Muscle layer of colon (tissue), 2 donors: Measurements from ENCODE around the gene SP110.

ENCODE experiments used
- H3K27ac ChIP-seq: one replicate; pipeline ENCODE4 v1.7.0; 2013; ENCODE audit warnings: low read depth, mild to moderate bottlenecking, low read length, moderate library complexity
- H3K27me3 ChIP-seq, 2 donors: one replicate each; pipeline ENCODE4 v1.7.0; 2013; ENCODE audit warnings: low read length in 2 of 2, mild to moderate bottlenecking in 2 of 2; ENCODE audit not compliant: insufficient read depth in 2 of 2, control insufficient read depth in 1 of 2
- H3K36me3 ChIP-seq: one replicate; pipeline ENCODE4 v1.7.0; 2013; ENCODE audit warnings: mild to moderate bottlenecking, low read length; ENCODE audit not compliant: insufficient read depth
- H3K4me1 ChIP-seq: one replicate; pipeline ENCODE4 v1.7.0; 2013; ENCODE audit warnings: mild to moderate bottlenecking, low read length; ENCODE audit not compliant: insufficient read depth
- H3K4me3 ChIP-seq, 2 donors: one replicate each; pipeline ENCODE4 v1.7.0; 2013; ENCODE audit warnings: low read length in 2 of 2, low read depth in 1 of 2, mild to moderate bottlenecking in 1 of 2, moderate library complexity in 1 of 2
- H3K9ac ChIP-seq: one replicate; pipeline ENCODE4 v1.7.0; 2013; ENCODE audit warnings: low read length
- H3K9me3 ChIP-seq: one replicate; pipeline ENCODE4 v1.7.0; 2013; ENCODE audit warnings: mild to moderate bottlenecking, low read length
- donor health status: abdominal sarcoma.
- donor health status: Adenocarcinoma of cecum.

SP110 gene

DNA sequence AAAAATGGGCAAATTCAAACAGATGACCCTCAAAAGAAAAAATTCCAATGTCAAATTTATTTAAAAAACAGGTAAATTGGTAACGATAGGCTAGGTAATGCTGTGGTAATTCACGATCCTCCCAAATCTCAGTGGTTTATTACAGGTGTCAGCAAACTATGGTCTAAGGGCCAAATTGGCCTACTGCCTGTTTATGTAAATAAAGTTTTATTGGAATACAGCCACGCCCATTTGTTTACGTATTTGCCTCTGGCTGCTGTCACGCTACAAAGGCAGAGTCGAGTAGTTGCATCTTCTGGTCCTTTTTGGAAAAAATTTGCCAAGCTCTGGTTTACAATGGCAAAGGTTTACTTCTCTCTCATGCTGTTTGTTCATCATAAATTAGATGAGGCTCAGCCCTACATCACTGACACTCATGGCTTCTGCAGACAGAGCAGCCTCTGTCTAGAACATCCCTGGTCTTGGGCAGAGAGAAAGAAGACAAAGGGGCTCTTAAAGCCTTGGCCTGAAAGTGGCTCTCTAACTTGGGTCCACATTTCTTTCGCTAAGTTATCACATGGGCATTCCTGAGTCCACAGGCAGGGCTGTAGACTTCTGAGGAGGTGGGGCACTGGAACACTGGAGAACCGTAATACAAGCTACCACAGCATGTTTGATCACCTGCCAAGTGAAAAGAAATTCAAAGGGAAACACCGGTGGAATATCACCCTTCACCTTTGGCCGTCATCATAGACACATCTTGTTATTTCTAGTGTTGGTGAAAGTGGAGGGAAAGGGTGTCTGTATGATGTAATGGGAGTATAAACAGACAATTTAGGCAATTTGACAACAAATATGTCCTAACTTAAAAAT, 34.8 kb downstream of the SP110 start:
- Histone ChIP-seq H3K9ac (no peak overlapping the region), H3K27me3 (no peaks in the 10 kb centered on the region), H3K36me3 (peaks cover 21% of the 10 kb centered on the region), H3K9me3 (no peaks in the 10 kb centered on the region), H3K27ac (no peak overlapping the region), H3K4me3 (no peak overlapping the region), H3K4me1 (no peaks in the 10 kb centered on the region)

DNA sequence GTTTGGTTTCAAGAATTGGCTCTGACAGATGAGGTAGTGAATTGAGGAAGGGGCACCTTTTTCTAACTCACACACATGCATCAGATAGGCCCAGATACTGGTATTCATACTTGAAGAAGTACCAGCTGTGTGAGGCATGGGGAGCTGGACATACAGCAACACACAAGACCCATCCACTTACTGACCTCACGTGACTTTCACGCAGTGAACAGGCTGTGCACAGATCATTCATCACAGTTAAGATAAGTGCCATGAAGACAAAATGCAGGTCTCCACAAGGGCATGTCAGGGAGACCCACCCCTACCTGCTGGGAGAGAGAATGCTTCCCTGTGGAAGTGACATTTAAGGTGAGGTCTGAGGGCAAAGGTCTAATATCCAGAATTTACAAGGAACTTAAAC, 38.6 kb downstream of the SP110 start:
- H3K4me1 ChIP-seq, result no peaks in the 10 kb centered on the region
- H3K9me3 ChIP-seq, result no peaks in the 10 kb centered on the region
- no peak overlapping the region for H3K9ac ChIP-seq
- peaks cover 52% of the 10 kb centered on the region for H3K36me3 ChIP-seq
- H3K4me3 ChIP-seq, result no peak overlapping the region
- H3K27me3 ChIP-seq, result no peaks in the 10 kb centered on the region
- no peak overlapping the region for H3K27ac ChIP-seq

DNA sequence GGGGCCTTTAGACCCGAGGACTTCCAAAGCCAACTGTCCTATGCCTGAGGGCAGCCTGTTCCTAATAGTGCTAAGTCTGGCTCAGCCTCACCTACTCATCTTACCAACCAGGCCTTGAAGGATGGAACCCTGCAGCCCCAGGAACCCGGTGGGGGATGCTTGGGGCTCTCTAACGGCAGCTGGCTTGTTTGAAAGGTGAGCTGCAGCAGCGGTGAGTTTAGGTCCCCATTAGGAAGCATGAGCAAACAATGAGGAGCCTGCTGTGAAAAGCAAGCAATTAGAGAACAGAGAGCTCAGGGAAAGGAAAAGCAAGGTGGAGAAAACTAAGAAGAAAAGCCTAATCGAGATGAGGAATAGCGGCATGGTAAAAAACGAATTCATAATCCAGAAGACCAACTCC, 39.9 kb downstream of the SP110 start:
- no peak overlapping the region for H3K27ac ChIP-seq
- H3K9me3 ChIP-seq, result no peaks in the 10 kb centered on the region
- H3K9ac ChIP-seq, result no peak overlapping the region
- no peak overlapping the region for H3K4me3 ChIP-seq
- H3K36me3 ChIP-seq, result peaks cover 58% of the 10 kb centered on the region
- H3K4me1 ChIP-seq, result no peaks in the 10 kb centered on the region
- H3K27me3 ChIP-seq, result no peaks in the 10 kb centered on the region

GRCh38 chr2:230178546-230179485, 41.0 kb downstream of the SP110 start:
- peaks cover 58% of the 10 kb centered on the region for H3K36me3 ChIP-seq

GRCh38 chr2:230176996-230177395, 42.8 kb downstream of the SP110 start:
- Histone ChIP-seq H3K4me1 (no peaks in the 10 kb centered on the region), H3K36me3 (peaks cover 53% of the 10 kb centered on the region)

More at GRCh38 chr2:230178546-230179485, 41.0 kb downstream of the SP110 start:
- Histone ChIP-seq H3K9me3 (no peaks in the 10 kb centered on the region), H3K27me3 (no peaks in the 10 kb centered on the region), H3K4me1 (no peaks in the 10 kb centered on the region), H3K27ac (no peak overlapping the region), H3K9ac (no peak overlapping the region), H3K4me3 (no peak overlapping the region)

DNA sequence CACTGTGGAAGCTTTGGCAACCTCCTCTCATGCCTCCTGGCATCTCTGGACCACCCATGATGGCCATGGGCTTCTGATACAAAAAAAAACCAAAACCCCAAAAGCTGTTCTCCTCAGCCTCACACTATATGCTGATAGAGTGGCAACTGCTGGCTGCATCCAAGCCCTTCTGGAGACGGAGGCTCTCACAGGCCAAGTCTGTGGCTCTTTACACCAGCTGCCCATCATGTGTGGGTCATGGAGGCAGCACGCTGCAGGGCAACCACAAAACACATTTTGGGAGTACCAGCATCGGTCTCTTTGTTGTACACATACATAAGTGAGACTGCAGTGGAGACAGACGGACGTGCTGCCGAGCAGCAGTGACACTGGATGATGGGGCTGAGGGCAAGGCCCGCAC, 45.3 kb downstream of the SP110 start:
- Histone ChIP-seq H3K4me1 (no peaks in the 10 kb centered on the region), H3K9ac (no peak overlapping the region), H3K27ac (no peak overlapping the region), H3K36me3 (peaks cover 33% of the 10 kb centered on the region), H3K4me3 (no peak overlapping the region), H3K27me3 (no peaks in the 10 kb centered on the region), H3K9me3 (no peaks in the 10 kb centered on the region)

More at GRCh38 chr2:230176996-230177395, 42.8 kb downstream of the SP110 start:
- no peak overlapping the region for H3K27ac ChIP-seq
- H3K4me3 ChIP-seq, result no peak overlapping the region
- H3K27me3 ChIP-seq, result no peaks in the 10 kb centered on the region
- H3K9me3 ChIP-seq, result no peaks in the 10 kb centered on the region
- H3K9ac ChIP-seq, result no peak overlapping the region

DNA sequence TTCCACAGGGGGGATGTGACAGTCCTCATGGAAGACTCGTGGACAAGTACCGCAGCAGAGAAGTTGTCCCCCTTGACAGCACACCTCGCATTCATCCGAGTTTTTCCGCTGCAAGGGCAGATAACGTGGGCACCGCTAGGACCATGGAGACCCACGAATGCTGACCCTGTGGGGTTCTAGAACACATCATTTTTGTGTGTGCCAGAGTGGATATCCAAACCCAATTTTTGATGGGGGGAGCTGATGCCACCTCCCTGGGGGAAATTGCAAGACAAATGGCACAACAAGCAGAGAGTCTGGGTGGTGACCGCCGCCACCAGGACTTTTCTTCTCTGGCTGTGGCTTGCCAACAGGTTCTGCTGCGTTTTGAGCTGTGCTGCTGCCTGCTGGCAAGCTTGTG, 46.9 kb downstream of the SP110 start:
- Histone ChIP-seq H3K9me3 (no peaks in the 10 kb centered on the region), H3K9ac (no peak overlapping the region), H3K27ac (no peak overlapping the region), H3K4me1 (no peaks in the 10 kb centered on the region), H3K4me3 (no peak overlapping the region), H3K36me3 (peaks cover 30% of the 10 kb centered on the region), H3K27me3 (no peaks in the 10 kb centered on the region)

GRCh38 chr2:230172156-230172555, 47.6 kb downstream of the SP110 start:
- Histone ChIP-seq H3K9me3 (no peaks in the 10 kb centered on the region), H3K4me1 (no peaks in the 10 kb centered on the region), H3K4me3 (no peak overlapping the region), H3K27ac (no peak overlapping the region), H3K9ac (no peak overlapping the region), H3K36me3 (peaks cover 28% of the 10 kb centered on the region), H3K27me3 (no peaks in the 10 kb centered on the region)

DNA sequence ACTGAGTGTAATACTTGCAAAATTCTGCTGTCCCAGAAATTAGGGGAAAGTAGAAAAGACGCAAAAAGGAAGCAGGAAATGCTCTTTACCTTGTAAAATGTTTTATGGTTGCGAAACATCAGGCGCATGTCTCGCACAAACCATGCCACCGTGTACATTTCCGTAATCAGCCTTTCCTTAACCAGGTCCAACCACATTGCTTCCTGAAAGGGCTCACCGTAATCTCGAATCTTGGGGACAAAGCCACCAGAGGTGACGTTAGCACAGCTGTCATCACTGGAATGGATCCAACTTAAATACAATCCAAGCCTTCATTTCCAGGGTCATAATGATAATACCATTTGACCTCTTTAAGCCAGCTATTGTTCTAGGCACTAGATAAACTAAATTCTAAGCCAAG, 49.3 kb downstream of the SP110 start:
- H3K4me1 ChIP-seq, result no peaks in the 10 kb centered on the region
- H3K36me3 ChIP-seq, result peaks cover 15% of the 10 kb centered on the region
- H3K9ac ChIP-seq, result no peak overlapping the region
- no peak overlapping the region for H3K27ac ChIP-seq
- no peaks in the 10 kb centered on the region for H3K9me3 ChIP-seq
- no peak overlapping the region for H3K4me3 ChIP-seq
- no peaks in the 10 kb centered on the region for H3K27me3 ChIP-seq

GRCh38 chr2:230166557-230167170, 53.1 kb downstream of the SP110 start:
- H3K36me3 ChIP-seq, result peaks cover 13% of the 10 kb centered on the region
- no peak overlapping the region for H3K27ac ChIP-seq
- no peaks in the 10 kb centered on the region for H3K9me3 ChIP-seq
- H3K4me1 ChIP-seq, result no peaks in the 10 kb centered on the region
- H3K4me3 ChIP-seq, result no peak overlapping the region
- H3K9ac ChIP-seq, result no peak overlapping the region
- no peaks in the 10 kb centered on the region for H3K27me3 ChIP-seq

- peaks cover 13% of the 10 kb centered on the region for H3K36me3 ChIP-seq
- H3K4me1 ChIP-seq, result no peaks in the 10 kb centered on the region
- H3K27ac ChIP-seq, result no peak overlapping the region
- no peaks in the 10 kb centered on the region for H3K27me3 ChIP-seq
- no peak overlapping the region for H3K9ac ChIP-seq
- H3K4me3 ChIP-seq, result no peak overlapping the region
- no peaks in the 10 kb centered on the region for H3K9me3 ChIP-seq
Observed at GRCh38 chr2:230164139-230164538, 55.6 kb downstream of the SP110 start.
